ENCODE measurements around the gene KLHDC4. TPM values are rescaled to one million over a fixed set of nuclear protein-coding genes. Genes with fewer than 3 reads are reported as not detected.

Gene KLHDC4
- 20.4 and 24.5 TPM in 2 replicates for total RNA-seq

GRCh38 chr16:87765776-87766484 is at the start of gene KLHDC4:
KLHDC4 (minus strand) TSS chr16:87765986; CDS start chr16:87765890, 96 bp downstream.

Other genes starting within 250 kb of the KLHDC4 start
- gene JPH3, start 163.5 kb downstream of the KLHDC4 start, total RNA-seq: under 0.01 and 0.17 TPM in 2 replicates
- gene SLC7A5, start 103.5 kb upstream of the KLHDC4 start, total RNA-seq: 111 and 114 TPM in 2 replicates
- not detected in 2 replicates for gene CA5A, start 170.5 kb upstream of the KLHDC4 start, total RNA-seq
- gene BANP, start 185.4 kb upstream of the KLHDC4 start, total RNA-seq: 14.1 and 16.6 TPM in 2 replicates

Measured in bronchus fibroblast of lung (primary cell).